ENCODE measurements around the gene CCNY. TPM values are rescaled to one million over a fixed set of nuclear protein-coding genes. Genes with fewer than 3 reads are reported as not detected.

Gene CCNY
- total and polyA plus RNA-seq, 2 donors = 46.6 to 55.9 TPM

DNA sequence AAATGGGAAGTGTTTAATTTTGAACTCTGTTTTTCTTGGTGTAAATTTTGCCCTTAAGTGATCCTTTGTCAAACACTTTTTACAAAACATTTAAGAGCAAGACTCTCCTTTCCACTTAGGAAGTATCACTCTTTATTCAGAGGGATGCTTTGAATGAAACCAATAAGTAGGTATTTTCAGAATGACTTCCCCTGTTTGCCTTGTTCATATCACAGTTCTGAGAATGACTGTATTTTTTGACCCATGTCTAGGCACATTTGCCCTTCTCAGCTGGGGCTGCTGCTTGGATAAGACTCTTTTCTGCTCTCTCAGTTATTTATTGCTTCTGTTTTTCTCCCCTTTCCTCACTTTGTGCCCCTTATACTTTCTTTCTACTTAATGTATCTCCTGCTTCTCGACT lies 98.2 kb downstream of the CCNY start:
- WGBS = 98% methylated on average over 1 of the region's 1 CpG
- Histone ChIP-seq H3K4me1 (ENCODE audit: insufficient read depth) (no peaks in the 10 kb centered on the region), H3K36me3 (ENCODE audit: insufficient read depth) (no peaks in the 10 kb centered on the region), H3K27ac (ENCODE audit: low read depth) (no peak overlapping the region), H3K4me3 (ENCODE audit: low read depth, low read length) (no peak overlapping the region)
- DNase-seq (ENCODE audit: extremely low spot score) = no peak

DNA sequence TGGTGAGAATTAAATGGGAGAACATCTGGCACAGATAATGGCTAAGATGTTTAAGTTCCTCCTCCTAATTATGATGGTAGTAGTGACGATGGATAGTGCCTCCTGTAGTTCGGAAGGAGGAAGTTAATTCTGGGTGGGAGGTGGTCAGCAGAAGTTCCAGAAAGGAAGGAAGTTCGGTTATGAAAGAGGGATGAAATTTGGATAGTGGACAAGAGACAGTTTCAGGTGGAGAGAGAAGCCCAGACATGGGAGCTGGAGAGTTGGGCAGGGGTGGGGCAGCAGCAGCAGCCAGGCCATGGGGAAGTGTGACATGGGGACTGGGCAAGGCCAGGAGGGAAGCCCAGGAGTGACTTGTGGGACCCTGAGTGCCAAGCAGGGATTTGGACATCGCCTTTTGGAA lies 99.5 kb downstream of the CCNY start:
- DNase-seq (ENCODE audit: extremely low spot score) = no peak
- Histone ChIP-seq H3K4me3 (ENCODE audit: low read depth, low read length) (no peak overlapping the region), H3K4me1 (ENCODE audit: insufficient read depth) (no peaks in the 10 kb centered on the region), H3K27ac (ENCODE audit: low read depth) (no peak overlapping the region), H3K36me3 (ENCODE audit: insufficient read depth) (no peaks in the 10 kb centered on the region)
- 86% methylated on average over 4 of the region's 4 CpGs for WGBS

DNA sequence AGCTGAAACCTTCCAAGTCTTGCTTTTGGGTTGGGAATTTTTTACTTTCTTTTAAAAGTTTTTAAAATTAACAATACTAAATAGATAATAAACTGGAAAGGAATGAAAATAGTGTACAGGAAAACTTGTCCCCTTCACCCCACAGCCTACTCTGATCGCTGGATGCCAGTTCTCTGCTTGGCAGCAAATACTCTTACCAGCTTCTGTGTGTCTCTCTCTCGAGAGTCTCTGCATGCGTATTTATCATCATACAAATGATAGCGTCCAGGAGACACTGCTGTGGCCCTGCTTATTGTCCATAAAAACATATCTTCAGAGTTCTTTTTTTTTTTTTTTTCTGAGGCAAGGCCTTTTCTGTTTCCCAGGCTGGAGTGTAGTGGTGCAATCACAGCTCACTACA lies 101.5 kb downstream of the CCNY start:
- WGBS = 89% methylated on average over 4 of the region's 4 CpGs
- Histone ChIP-seq H3K4me1 (ENCODE audit: insufficient read depth) (no peaks in the 10 kb centered on the region), H3K4me3 (ENCODE audit: low read depth, low read length) (no peak overlapping the region), H3K27ac (ENCODE audit: low read depth) (no peak overlapping the region), H3K36me3 (ENCODE audit: insufficient read depth) (no peaks in the 10 kb centered on the region)
- no peak for DNase-seq (ENCODE audit: extremely low spot score)

DNA sequence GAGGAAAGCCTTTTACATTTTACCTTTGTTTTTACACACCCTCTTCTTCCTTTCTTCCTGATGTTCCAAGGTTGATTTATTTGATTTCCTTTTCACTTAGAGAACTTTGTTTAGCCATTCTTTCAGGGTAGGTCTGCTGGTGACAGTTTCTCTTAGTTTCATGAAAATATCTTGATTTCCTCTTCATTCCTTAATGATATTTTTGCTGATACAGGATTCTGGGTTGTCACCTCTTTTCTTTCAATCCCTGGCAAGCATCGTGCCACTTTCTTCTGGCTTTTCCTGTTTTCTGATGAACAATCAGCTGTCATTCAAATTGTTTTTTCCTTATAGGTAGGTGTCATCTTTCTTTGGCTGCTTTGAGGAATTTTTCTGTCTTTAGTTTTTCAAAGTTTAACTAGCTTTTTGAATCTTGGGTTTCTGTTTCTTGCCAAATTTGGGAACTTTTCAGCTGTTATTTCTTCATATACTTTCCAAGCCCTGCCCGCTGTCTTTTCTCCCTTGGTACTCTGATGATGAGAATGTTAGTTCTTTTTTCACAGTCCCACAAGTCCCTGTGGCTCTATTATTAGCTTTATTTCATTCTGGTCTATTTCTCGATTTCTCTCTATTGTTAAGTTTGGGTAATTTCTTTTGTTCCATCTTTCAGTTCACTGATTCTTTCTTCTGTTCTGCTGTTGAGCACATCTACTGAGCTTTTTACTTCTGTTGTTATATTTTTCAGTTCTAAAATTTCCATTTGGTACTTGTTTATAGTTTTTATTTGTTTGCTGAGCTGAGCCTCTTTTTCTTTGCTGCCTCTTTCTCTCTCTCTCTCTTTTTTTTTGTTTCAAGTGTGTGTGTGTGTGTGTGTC lies 102.6 kb downstream of the CCNY start:
- Histone ChIP-seq H3K27ac (ENCODE audit: low read depth) (no peak overlapping the region), H3K4me3 (ENCODE audit: low read depth, low read length) (no peak overlapping the region), H3K4me1 (ENCODE audit: insufficient read depth) (no peaks in the 10 kb centered on the region), H3K36me3 (ENCODE audit: insufficient read depth) (no peaks in the 10 kb centered on the region)
- WGBS = 96% methylated on average over 3 of the region's 3 CpGs
- no peak for DNase-seq (ENCODE audit: extremely low spot score)

DNA sequence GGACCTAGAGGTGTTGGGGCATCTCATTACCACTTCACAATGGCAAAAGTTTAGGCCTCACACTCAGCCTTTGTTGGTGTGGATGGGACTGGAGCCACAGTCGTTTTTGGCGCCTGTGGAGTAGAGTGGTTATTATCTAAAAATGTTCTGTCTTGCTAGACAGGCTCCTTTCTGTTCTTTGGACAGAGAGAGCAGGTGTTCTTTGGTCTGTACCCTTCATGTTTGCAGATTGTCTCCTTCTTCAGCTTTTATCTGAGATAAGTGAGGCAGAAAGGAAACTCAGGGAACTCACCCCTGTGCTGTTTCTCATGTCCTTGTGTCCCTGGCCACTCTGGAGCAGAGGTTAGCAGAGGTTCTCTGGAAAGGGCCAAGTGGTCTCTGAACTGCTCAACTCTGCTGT lies 103.7 kb downstream of the CCNY start:
- H3K4me3 ChIP-seq (ENCODE audit: low read depth, low read length) = no peak overlapping the region
- H3K36me3 ChIP-seq (ENCODE audit: insufficient read depth) = no peaks in the 10 kb centered on the region
- DNase-seq (ENCODE audit: extremely low spot score) = no peak
- no peaks in the 10 kb centered on the region for H3K4me1 ChIP-seq (ENCODE audit: insufficient read depth)
- 92% methylated on average over 2 of the region's 2 CpGs for WGBS
- H3K27ac ChIP-seq (ENCODE audit: low read depth) = no peak overlapping the region

DNA sequence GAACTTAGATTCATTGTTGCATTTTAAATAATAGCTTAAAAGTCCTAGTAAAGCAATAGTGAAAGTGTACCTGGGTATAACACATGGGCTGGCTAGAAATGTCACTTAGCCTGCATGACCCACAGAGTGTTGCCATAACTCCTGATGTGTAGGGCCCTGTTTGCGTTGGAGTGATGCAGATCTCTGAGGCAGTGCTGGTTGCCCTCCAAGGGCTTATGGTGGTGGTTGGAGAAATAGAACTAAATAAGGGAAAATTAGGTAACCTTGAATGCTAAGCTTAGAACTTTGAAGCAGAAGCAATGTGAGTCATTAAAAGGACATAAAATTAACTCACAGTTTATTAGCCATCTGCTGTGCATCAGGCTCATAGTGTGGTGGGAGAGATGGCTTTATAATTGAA lies 105.7 kb downstream of the CCNY start:
- no peak for DNase-seq (ENCODE audit: extremely low spot score)
- no peak overlapping the region for H3K4me3 ChIP-seq (ENCODE audit: low read depth, low read length)
- no peaks in the 10 kb centered on the region for H3K4me1 ChIP-seq (ENCODE audit: insufficient read depth)
- H3K27ac ChIP-seq (ENCODE audit: low read depth) = no peak overlapping the region
- 71% methylated on average over 1 of the region's 1 CpG for WGBS
- H3K36me3 ChIP-seq (ENCODE audit: insufficient read depth) = no peaks in the 10 kb centered on the region

DNA sequence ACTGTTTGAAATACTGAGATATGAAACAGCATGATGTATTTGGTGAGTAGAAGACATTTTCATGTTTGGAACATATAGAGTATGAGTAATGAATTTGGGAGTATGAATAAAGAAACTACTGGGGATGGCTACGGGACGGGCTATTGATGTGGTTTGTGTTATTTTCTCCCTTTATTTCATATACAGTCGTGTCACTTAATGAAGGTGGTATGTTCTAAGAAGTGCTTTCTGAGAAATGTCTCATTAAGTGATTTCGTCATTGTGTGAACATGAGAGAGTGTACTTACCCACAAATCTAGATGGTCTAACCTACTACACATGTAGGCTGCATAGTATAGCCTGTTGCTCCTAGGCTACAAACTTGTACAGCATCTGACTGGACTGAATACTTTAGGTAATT lies 106.3 kb downstream of the CCNY start:
- H3K4me3 ChIP-seq (ENCODE audit: low read depth, low read length) = no peak overlapping the region
- WGBS = 94% methylated on average over 4 of the region's 4 CpGs
- H3K27ac ChIP-seq (ENCODE audit: low read depth) = no peak overlapping the region
- no peaks in the 10 kb centered on the region for H3K36me3 ChIP-seq (ENCODE audit: insufficient read depth)
- no peaks in the 10 kb centered on the region for H3K4me1 ChIP-seq (ENCODE audit: insufficient read depth)
- no peak for DNase-seq (ENCODE audit: extremely low spot score)

DNA sequence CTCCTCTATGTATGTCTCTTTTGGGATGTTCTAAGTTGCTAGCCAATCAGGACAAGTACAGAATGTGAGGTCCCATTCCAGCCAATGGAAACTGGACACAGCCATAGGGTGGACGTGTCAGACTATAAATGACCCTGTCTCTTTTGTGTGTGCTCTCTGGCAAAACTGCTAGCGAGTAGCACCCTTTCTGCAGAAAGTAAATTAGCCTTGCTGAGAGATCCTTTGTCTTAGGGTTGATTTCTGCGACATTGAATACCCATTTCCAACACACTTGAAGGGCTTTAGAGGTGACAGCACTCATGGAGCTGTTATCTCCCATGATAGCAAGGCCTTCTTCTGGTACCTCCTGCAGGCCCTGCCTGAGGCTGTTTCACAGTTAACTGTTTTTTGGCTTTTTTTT lies 107.5 kb downstream of the CCNY start:
- H3K36me3 ChIP-seq (ENCODE audit: insufficient read depth) = no peaks in the 10 kb centered on the region
- H3K4me1 ChIP-seq (ENCODE audit: insufficient read depth) = no peaks in the 10 kb centered on the region
- 97% methylated on average over 3 of the region's 3 CpGs for WGBS
- H3K4me3 ChIP-seq (ENCODE audit: low read depth, low read length) = no peak overlapping the region
- DNase-seq (ENCODE audit: extremely low spot score) = no peak
- no peak overlapping the region for H3K27ac ChIP-seq (ENCODE audit: low read depth)

DNA sequence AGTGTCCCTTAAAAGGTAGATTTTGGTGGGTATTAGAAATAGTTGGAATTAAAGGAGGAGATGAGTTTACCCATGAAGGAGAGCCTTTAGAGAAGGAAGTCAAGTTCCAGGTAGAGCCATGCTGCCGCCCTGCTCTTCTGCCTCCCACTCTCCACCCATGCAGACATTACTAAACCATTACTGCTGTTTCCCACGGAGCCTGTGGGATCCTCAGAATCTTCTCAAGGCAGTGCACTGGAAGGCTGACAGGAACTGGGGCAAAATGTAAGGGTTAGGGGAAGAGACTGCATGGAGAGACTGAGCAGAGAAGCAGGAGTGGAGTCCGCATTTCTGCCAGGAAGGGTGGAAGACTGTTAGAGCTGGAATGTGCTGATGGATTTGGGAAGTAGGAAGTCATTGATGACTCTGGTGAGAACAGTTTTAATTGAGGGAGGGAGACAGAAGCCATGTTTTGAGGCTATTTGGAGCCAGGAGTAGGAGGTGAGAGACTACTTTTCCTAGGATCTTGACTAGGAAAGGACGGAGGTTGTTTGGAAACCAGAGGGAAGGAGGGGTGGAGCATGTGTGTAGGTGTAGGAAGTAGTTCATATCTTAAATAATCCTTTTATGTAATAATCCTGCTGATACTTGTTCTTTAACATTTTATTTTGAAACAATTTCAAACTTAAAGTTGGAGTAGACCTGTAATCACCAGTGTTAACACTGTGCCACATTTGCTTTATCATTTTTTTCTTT lies 109.0 kb downstream of the CCNY start:
- WGBS = 93% methylated on average over 4 of the region's 4 CpGs
- DNase-seq (ENCODE audit: extremely low spot score) = no peak
- H3K4me1 ChIP-seq (ENCODE audit: insufficient read depth) = peaks cover 3% of the 10 kb centered on the region
- no peak overlapping the region for H3K4me3 ChIP-seq (ENCODE audit: low read depth, low read length)
- no peaks in the 10 kb centered on the region for H3K36me3 ChIP-seq (ENCODE audit: insufficient read depth)
- H3K27ac ChIP-seq (ENCODE audit: low read depth) = no peak overlapping the region

DNA sequence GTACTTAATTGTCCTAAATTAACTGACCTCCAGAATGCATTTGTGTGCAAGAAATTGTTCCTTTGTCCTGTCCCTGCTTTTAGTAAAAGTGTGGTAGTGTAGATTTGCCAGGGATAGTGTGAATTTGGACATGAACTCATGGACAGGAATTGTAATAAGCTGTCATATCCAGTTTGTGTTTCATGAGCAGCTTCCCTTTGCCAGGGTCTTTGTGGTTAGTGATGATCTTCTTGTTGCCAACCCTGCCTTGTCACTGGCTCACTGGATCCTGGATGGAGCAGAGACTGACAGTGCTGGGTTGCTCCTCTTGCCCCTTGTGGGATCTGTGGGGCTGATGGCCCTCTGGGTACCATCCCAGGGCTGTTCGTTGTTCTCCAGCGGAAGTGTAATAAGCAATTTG lies 110.1 kb downstream of the CCNY start:
- H3K4me1 ChIP-seq (ENCODE audit: insufficient read depth) = peaks cover 3% of the 10 kb centered on the region

DNA sequence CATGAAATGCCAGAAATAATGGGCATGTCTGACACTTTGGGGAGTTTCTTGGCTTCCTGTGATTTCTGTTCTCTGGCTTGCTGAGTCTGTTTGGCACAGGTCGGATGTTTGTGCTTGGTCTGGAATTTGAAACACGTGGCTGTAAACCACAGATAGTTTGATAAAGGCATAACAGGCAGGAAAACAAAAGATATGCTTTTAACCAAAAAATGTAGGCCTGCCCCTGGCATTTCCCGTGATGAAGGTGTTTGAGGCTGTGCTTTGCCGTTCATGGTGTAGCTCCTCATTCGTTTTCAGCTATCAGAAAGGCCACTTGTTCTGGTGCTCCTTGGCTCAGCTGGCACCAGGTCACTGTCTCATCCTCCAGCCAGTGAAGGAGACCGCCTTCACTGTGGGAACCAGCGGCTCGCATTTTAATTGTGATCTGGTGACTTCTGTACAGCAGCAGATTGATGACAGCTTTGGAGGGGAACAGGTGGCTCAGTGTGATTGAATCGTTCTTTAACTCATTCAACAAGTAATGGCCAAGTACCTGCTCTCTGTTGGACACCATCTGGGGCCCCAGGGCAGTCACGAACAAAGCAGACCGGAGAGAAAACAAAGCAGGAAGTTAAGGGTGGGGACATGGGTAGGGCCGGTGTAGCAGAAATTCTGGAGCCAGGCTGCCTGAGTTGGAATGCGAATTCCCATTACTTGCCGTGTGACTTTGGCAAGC lies 111.5 kb downstream of the CCNY start:
- Histone ChIP-seq H3K4me1 (ENCODE audit: insufficient read depth) (peaks cover 3% of the 10 kb centered on the region), H3K27ac (ENCODE audit: low read depth) (no peak overlapping the region), H3K36me3 (ENCODE audit: insufficient read depth) (no peaks in the 10 kb centered on the region), H3K4me3 (ENCODE audit: low read depth, low read length) (no peak overlapping the region)
- 38% methylated on average over 14 of the region's 14 CpGs for WGBS
- peak; percentile 37 for DNase-seq (ENCODE audit: extremely low spot score)

More for the DNA sequence above, 110.1 kb downstream of the CCNY start:
- 93% methylated on average over 2 of the region's 2 CpGs for WGBS
- DNase-seq (ENCODE audit: extremely low spot score) = no peak
- Histone ChIP-seq H3K4me3 (ENCODE audit: low read depth, low read length) (no peak overlapping the region), H3K27ac (ENCODE audit: low read depth) (peak overlapping the region; percentile 33), H3K36me3 (ENCODE audit: insufficient read depth) (no peaks in the 10 kb centered on the region)

DNA sequence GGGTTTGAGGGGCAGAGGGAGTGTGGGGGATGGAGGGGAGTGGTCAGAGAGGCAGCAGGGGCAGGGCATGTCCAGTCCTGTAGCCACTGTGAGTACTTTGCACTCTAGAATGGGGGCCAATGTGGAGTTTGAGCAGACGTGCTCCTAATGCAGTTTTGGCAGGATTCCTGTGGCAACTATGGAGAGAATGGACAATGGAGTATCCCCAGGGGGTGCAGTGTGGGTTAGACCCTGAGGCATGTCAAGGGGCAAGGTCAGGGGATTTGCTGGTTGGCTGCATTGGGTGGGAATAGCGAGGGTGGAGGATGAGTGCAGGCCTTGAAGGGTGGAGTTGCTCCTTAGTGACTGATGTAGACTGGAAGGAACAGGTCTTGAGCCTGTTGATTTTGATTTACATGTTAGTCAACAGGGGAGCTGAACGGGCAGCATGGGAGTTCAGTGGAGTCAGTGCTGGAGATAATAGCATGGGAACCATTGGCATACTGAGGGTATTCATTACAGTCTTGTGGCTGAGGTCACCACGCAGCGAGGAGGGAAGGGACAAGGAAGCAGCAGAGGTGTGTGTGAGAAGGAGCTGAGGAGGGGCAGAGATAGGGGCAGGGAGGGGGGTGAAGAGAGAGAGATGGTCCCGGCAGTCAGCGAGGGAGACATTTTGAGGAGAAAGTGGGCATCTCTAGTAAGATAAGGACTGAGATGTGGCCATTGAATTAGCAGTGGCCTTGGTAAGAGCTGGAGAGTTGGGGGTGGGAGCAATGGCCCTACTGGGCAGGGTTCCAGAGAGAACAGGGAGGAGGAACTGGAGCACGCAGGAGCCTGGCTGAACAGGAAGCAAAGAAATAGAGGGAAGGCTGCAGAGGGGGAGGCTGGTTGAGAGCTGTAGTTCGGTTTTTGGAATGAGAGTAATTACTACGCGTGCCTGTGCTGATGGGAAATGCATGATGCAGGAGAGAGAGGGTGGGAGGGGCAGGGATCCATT lies 112.7 kb downstream of the CCNY start:
- Histone ChIP-seq H3K27ac (ENCODE audit: low read depth) (peak overlapping the region; percentile 76), H3K4me1 (ENCODE audit: insufficient read depth) (peaks cover 3% of the 10 kb centered on the region), H3K4me3 (ENCODE audit: low read depth, low read length) (no peak overlapping the region), H3K36me3 (ENCODE audit: insufficient read depth) (no peaks in the 10 kb centered on the region)
- no peak for DNase-seq (ENCODE audit: extremely low spot score)
- 73% methylated on average over 11 of the region's 11 CpGs for WGBS

DNA sequence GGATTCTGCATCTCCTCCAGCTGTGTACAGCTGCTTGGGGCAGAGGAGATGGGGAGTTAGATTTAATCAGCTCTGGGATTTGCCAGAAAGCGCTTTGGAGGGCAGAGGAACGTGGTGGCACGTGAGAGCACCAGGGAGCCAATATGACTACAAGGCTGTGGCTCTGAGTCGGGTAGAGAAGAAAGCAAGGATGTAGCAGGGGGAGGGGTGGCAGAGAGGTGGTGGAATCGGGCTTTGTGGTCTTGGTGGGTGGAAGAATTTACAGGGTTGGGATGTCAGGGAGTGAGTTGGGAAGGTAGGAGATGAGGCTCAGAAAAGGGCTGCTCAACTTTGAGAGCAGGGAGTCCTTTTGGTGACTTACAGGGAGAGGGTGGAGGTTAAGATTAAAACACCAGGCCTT lies 113.6 kb downstream of the CCNY start:
- Histone ChIP-seq H3K4me3 (ENCODE audit: low read depth, low read length) (no peak overlapping the region), H3K36me3 (ENCODE audit: insufficient read depth) (no peaks in the 10 kb centered on the region), H3K27ac (ENCODE audit: low read depth) (no peak overlapping the region), H3K4me1 (ENCODE audit: insufficient read depth) (peaks cover 5% of the 10 kb centered on the region)
- WGBS = 64% methylated on average over 5 of the region's 5 CpGs
- DNase-seq (ENCODE audit: extremely low spot score) = no peak
